Muscle layer of duodenum (tissue), 2 donors: Measurements from ENCODE around the gene ALPK1.

Experiments used
- H3K27ac ChIP-seq: one replicate; pipeline ENCODE4 v1.7.0; 2013; ENCODE audit warnings: mild to moderate bottlenecking, low read length
- H3K27me3 ChIP-seq: one replicate; pipeline ENCODE4 v1.7.0; 2013; ENCODE audit warnings: low read depth, mild to moderate bottlenecking, control low read depth, low read length
- H3K36me3 ChIP-seq, 2 donors: one replicate each; pipeline ENCODE4 v1.7.0; 2013; ENCODE audit warnings: low read length in 2 of 2, control low read depth in 1 of 2, mild to moderate bottlenecking in 1 of 2; ENCODE audit not compliant: insufficient read depth in 2 of 2, control insufficient read depth in 1 of 2
- H3K4me1 ChIP-seq, 2 donors: one replicate each; pipeline ENCODE4 v1.7.0; 2013; ENCODE audit warnings: low read length in 2 of 2, mild to moderate bottlenecking in 2 of 2, control low read depth in 1 of 2, moderate library complexity in 1 of 2; ENCODE audit not compliant: insufficient read depth in 2 of 2, control insufficient read depth in 1 of 2
- H3K4me3 ChIP-seq, 2 donors: one replicate each; pipeline ENCODE4 v1.7.0; 2013; ENCODE audit warnings: low read length in 2 of 2, low read depth in 1 of 2, mild to moderate bottlenecking in 1 of 2
- H3K9me3 ChIP-seq, 2 donors: one replicate each; pipeline ENCODE4 v1.7.0; 2013; ENCODE audit warnings: low read length in 2 of 2, control low read depth in 1 of 2, mild to moderate bottlenecking in 1 of 2; ENCODE audit not compliant: control insufficient read depth in 1 of 2
- donor health status: healthy.

Gene ALPK1

DNA sequence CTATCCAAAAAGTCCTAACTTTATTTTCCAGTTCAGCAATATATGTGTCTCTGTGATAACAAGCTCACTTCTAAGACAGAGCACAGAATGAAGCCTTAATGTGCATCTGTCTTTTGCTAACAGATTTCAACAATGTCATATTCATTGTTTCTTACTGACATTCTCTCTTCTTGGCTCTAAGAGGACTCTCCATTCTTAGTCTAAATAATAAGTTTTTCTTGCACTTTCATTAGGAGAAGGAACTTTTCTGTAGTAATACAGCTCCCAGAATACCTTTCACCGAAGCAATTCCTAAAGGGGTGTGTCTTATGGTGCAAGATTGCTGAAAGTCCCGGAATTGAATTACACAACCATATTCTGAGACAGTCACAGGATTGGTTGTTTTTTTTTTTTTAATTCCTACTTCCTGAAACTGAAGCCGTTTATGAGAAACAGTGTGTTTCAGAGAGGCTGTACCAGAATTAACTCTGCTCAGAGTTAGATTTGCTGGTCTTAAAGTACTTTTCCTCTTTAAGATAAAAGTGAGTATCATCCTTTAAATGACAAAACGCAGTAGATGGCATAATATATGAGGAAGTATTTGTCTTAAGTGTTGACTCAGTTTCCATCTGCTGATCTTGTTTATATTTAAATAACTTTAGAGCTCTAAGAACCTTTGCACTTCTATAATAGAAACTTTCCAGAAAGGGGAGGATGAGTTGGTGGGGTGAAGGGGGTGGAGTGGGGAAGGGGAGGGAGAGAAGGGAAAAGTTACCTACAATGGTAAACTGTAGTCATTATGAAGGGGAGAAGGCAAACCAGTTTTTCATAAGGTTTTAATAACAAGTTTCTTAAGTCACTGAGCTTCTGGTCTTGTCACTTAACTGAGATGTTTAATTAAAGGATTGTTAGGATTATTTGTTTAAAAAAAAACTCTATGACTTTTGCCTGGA, at the start of gene ALPK1:
TSS of gene ALPK1 (plus strand) at position 421 of the 932 bp plus-strand sequence.
- Histone ChIP-seq H3K4me1 (peaks cover 0 to 4% of the 10 kb centered on the region in 2 donors), H3K4me3 (peak within 1 kb of the TSS; percentile 58 to 66), H3K9me3 (no peaks in the 10 kb centered on the region), H3K27me3 (no peaks in the 10 kb centered on the region), H3K36me3 (peaks cover 0 to under 1% of the 10 kb centered on the region in 2 donors), H3K27ac (peak within 1 kb of the TSS; percentile 84)

DNA sequence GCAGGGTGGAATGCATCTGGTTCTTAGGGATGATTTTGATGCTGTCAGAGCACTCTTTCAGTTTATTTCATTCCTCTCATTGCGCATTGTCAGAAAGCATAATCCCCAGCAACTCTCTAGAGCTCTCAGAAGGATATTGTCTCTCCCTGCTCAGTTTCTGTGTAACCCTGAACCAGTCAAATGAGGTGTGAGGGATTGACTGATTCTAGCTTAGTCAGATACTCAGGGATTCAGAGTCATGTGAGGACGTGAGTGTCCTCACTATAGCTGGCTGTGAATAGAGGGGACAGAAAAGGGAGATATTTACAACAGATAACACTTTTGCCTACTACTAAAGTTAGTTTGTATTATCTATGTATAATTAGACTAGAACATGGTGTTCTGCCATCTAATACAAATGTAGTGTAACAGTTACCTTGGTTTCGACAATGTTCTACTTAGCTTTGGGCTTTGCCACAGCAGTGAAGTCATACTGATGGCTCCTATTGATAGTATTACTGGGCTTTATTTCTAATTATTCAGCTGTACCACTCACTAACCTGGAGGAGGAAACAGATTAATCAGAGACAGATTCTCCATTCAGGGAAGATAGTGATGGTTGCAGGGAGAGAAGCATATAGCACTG, 46.0 kb upstream of the ALPK1 start:
- H3K36me3 ChIP-seq, result no peaks in the 10 kb centered on the region
- H3K27ac ChIP-seq, result no peak overlapping the region
- no peaks in the 10 kb centered on the region for H3K9me3 ChIP-seq
- H3K27me3 ChIP-seq, result no peaks in the 10 kb centered on the region
- no peak overlapping the region for H3K4me3 ChIP-seq
- peaks cover 0 to 6% of the 10 kb centered on the region in 2 donors for H3K4me1 ChIP-seq

DNA sequence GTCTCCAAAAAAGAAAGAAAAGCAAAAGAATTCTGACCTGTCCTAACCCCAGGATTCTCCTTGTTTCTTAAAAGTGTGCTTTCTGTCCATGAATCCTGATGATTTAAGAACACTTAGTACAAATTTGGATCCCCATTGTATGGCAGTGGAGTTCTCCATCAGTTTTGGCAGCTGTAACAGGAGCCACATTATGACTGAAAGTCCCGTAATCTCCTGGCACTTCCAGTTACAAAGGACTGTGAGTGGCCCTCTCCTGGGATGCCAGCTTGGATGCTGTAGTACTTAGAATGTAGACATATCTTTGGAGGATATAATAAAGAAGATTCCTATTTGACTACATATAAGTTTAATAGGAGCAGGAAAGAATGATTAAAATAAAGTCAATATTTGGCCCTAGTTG, 44.9 kb upstream of the ALPK1 start:
- peaks cover 0 to 6% of the 10 kb centered on the region in 2 donors for H3K4me1 ChIP-seq
- no peak overlapping the region for H3K4me3 ChIP-seq
- no peaks in the 10 kb centered on the region for H3K9me3 ChIP-seq
- H3K36me3 ChIP-seq, result peaks cover 0 to 7% of the 10 kb centered on the region in 2 donors
- H3K27me3 ChIP-seq, result no peaks in the 10 kb centered on the region
- H3K27ac ChIP-seq, result no peak overlapping the region

DNA sequence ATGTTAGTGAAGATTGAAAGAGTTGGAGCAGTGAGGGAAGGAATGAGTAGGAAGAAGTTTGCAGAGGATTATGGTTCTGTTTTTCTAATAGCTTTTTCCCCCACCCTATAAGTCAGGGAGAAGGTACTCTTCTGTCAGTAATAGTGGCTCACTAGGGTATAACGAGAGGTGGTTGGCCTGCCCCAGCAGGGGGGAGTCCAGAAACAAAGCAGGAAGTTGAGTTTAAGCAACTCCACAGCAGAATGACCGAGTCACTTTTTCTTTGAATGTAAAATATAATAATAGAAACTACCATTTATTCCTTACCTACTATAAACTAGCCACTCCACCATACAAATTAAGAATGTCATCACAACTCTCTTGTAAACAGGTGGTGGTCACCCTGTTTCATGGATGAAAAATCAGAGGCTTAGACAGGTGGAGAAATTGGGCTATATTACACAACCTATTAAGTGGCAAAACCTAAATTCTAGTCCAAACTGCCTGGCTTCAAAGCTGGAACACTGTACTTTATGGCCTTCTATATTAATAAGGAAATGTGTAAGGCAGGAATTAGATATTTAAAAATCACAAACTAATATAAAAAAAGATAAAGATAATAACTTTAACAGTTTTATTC, 43.7 kb upstream of the ALPK1 start:
- no peaks in the 10 kb centered on the region for H3K27me3 ChIP-seq
- H3K4me1 ChIP-seq, result peaks cover 0 to 6% of the 10 kb centered on the region in 2 donors
- H3K27ac ChIP-seq, result no peak overlapping the region
- peaks cover 0 to 11% of the 10 kb centered on the region in 2 donors for H3K36me3 ChIP-seq
- H3K9me3 ChIP-seq, result no peaks in the 10 kb centered on the region
- H3K4me3 ChIP-seq, result no peak overlapping the region

DNA sequence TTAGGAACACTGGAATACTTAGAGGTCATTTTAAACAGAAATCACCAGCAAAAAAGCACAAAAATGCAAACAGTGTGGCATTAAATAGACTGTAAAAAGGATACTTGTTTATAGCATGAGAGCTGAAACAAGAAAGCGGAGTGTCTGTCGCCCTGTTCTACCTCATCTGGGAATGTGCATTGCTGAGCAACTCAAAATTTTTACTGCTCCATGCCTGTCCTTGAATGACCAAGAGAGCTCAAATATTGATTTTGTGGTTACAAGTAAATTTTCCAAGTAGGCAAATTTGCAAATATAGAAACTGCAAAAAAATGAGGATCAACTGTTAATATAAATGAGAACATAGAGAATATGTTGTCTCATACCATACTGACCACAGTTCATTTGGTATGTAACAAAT, 40.1 kb upstream of the ALPK1 start:
- H3K4me3 ChIP-seq, result no peak overlapping the region
- H3K4me1 ChIP-seq, result no peaks in the 10 kb centered on the region
- H3K27ac ChIP-seq, result no peak overlapping the region
- no peaks in the 10 kb centered on the region for H3K27me3 ChIP-seq
- H3K9me3 ChIP-seq, result no peaks in the 10 kb centered on the region
- H3K36me3 ChIP-seq, result peaks cover 11 to 20% of the 10 kb centered on the region in 2 donors

DNA sequence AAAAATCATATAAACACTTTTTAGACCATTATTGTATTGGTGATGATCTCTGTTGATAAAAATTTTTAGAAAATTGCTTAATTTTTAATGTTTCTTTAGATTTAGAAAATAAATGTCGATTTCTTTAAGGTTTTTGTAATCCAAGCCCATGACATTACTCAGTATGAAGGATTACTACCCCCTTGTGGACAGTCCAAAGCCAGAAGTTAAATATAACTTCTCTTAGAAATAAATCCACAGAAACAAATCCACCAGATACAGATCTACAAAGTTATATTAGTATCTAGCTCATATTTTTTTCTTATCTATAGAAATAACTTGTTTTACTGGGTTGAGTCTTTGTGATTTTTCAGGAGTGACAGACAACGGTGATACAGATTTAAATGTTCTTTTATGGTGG, 30.3 kb upstream of the ALPK1 start:
- no peak overlapping the region for H3K4me3 ChIP-seq
- H3K36me3 ChIP-seq, result peaks cover 7 to 10% of the 10 kb centered on the region in 2 donors
- no peak overlapping the region for H3K27ac ChIP-seq

DNA sequence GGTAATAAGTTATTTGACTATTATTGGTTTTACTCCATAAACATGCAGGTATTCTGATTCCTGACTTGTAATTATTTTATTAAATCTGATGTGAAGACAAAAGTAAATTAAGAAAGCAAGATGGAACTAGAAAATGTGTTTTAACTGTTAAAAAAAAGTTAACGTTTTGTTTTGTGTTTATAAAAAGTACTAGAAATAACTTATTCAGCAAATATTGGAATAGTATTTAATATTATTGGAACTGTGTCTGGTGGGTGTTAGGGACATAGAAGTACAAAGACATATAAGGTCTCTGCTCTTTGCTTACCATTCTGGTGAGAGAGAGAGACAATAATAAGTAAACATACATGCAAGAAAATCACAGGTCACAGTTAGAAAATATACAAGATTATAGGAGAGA, 27.1 kb upstream of the ALPK1 start:
- no peak overlapping the region for H3K27ac ChIP-seq
- peaks cover 0 to 7% of the 10 kb centered on the region in 2 donors for H3K36me3 ChIP-seq
- H3K27me3 ChIP-seq, result no peaks in the 10 kb centered on the region
- no peaks in the 10 kb centered on the region for H3K9me3 ChIP-seq
- H3K4me3 ChIP-seq, result no peak overlapping the region
- no peaks in the 10 kb centered on the region for H3K4me1 ChIP-seq

More for the DNA sequence above, 30.3 kb upstream of the ALPK1 start:
- no peaks in the 10 kb centered on the region for H3K4me1 ChIP-seq
- H3K27me3 ChIP-seq, result no peaks in the 10 kb centered on the region
- H3K9me3 ChIP-seq, result no peaks in the 10 kb centered on the region

DNA sequence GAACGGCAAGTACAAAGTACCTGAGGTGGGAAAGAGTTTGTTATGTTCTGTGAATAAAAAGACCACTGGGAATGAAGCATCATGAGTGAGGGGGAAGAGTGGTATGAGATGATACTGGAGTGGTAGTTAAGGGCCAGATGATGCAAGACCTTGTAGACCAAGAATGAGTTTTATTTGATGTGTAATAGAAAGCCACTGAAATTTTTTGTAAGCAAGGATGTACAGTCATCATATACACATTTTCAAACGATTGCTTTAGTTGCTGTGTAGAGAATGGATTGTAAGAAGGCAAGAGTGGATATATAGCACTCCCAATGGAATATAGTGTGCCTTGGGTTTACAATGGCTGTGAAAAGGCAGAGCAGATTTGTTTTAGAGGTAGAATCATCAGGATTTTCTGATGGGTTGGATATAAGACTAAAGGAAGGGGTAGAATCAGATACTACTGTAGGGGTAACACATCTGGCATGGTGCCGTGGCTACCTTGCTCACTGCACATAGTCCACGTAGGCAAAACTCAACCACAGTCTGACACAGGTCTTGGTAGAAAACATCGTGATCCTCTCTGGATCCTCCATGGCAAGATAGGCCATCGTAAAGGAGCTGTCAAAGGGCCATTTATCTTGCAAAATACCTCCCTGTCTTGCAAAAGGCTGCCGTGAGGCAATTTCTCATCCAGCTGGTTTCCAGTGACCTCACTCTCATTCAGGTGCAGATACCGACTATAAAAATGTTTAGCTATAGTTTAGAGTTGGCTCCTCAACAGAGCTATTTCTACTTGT, 26.3 kb upstream of the ALPK1 start:
- H3K4me1 ChIP-seq, result no peaks in the 10 kb centered on the region
- no peaks in the 10 kb centered on the region for H3K9me3 ChIP-seq
- H3K27ac ChIP-seq, result no peak overlapping the region
- H3K4me3 ChIP-seq, result no peak overlapping the region
- peaks cover 0 to 10% of the 10 kb centered on the region in 2 donors for H3K36me3 ChIP-seq
- H3K27me3 ChIP-seq, result no peaks in the 10 kb centered on the region

DNA sequence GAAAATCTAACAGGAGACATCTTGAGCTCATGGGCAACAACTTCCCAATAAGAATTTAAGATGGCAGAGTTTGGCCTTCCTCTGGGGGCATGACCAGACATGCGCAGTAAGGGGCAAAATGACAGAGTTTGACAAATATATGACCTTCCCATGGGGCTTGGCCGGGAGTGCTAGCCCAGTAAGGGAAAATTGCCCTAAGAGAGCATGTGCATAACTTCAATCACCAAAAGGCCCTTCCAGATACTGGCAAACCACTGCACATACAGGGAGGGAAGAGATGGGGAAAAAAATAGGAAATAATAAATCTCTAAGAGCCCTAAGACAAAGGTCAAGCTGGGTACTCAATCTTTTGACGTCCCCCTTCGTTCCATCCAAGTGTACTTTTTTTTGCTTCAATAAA, 24.9 kb upstream of the ALPK1 start:
- Histone ChIP-seq H3K27ac (no peak overlapping the region), H3K36me3 (peaks cover 0 to 10% of the 10 kb centered on the region in 2 donors), H3K9me3 (no peaks in the 10 kb centered on the region), H3K27me3 (no peaks in the 10 kb centered on the region), H3K4me3 (no peak overlapping the region), H3K4me1 (no peaks in the 10 kb centered on the region)

DNA sequence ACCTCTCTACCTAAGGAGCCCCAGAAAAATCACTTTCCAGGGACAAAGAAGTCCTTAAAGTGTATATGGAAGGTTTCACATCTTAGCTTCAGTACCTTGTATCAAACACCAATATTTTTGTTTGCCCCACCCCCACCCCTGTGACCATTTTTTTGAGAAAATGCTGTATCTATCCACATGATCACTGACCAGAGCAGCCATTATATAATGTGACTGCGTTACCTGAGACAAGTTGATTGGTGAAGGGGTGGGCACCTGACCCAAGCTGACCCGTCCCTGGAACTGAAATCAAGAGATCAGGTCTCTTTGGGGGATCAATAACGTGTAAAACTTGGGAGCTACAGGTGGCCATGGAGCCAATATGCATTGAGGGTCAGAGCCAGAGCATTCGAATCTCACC, 22.2 kb upstream of the ALPK1 start:
- H3K27me3 ChIP-seq, result no peaks in the 10 kb centered on the region
- H3K4me1 ChIP-seq, result peaks cover 0 to 4% of the 10 kb centered on the region in 2 donors
- peaks cover 0 to 6% of the 10 kb centered on the region in 2 donors for H3K36me3 ChIP-seq
- no peak overlapping the region for H3K27ac ChIP-seq
- no peaks in the 10 kb centered on the region for H3K9me3 ChIP-seq
- no peak overlapping the region for H3K4me3 ChIP-seq
